CD14-positive monocyte (primary cell): ENCODE measurements around the gene CYP19A1. TPM values are rescaled to one million over a fixed set of nuclear protein-coding genes. Genes with fewer than 3 reads are reported as not detected.

Experiments used
- DNase-seq, 3 donors: peaks; one replicate each; pipeline ENCODE4 v3.0.0-alpha.2; 2011 to 2022
- H2AFZ ChIP-seq: 2 replicates; pipeline ENCODE4 v1.6.0; 2012; ENCODE audit warnings: mild to moderate bottlenecking, low read depth, low read length, inconsistent platforms; ENCODE audit not compliant: insufficient read depth, poor library complexity, severe bottlenecking
- H3K27ac ChIP-seq, 2 donors: 1 replicate in 1 of 2; 2 replicates in 1 of 2; pipeline ENCODE4 v1.5.1; 2012 to 2013; ENCODE audit warnings: low read length in 2 of 2, control low read depth in 1 of 2, inconsistent platforms in 1 of 2, low read depth in 1 of 2, mild to moderate bottlenecking in 1 of 2
- H3K27me3 ChIP-seq, 2 donors: one replicate each; pipeline versions ENCODE4 v1.6.0 to v1.6.1; 2011 to 2013; ENCODE audit warnings: low read length in 2 of 2; ENCODE audit not compliant: control insufficient read depth in 2 of 2, insufficient read depth in 2 of 2
- H3K36me3 ChIP-seq, 2 donors: replicated peaks in 1 of 2; 1 replicate in 1 of 2; 2 replicates in 1 of 2; pipeline versions ENCODE4 v1.5.1 to v1.6.1; 2012 to 2013; ENCODE audit warnings: low read length in 2 of 2, control low read depth in 1 of 2, inconsistent platforms in 1 of 2, mild to moderate bottlenecking in 1 of 2; ENCODE audit not compliant: insufficient read depth in 2 of 2, control insufficient read depth in 1 of 2
- H3K4me1 ChIP-seq, 2 donors: 1 replicate in 1 of 2; 2 replicates in 1 of 2; pipeline versions ENCODE4 v1.5.1 to v1.6.1; 2012 to 2013; ENCODE audit warnings: low read length in 2 of 2, control low read depth in 1 of 2, inconsistent platforms in 1 of 2, mild to moderate bottlenecking in 1 of 2, moderate library complexity in 1 of 2; ENCODE audit not compliant: insufficient read depth in 2 of 2, control insufficient read depth in 1 of 2
- H3K4me2 ChIP-seq: replicated peaks from 2 replicates; pipeline ENCODE3; 2012; ENCODE audit warnings: low read length, moderate library complexity, mild to moderate bottlenecking; ENCODE audit not compliant: poor library complexity, severe bottlenecking; ENCODE audit errors: extremely low read depth
- H3K4me3 ChIP-seq, 3 experiments: fragments of 200-600 bp in 1 of 3; sonication (generic) in 1 of 3; replicated peaks in 1 of 3; 1 replicate in 2 of 3; 2 replicates in 1 of 3; pipeline ENCODE4 v1.5.1; 2011 to 2013; ENCODE audit warnings: low read length in 3 of 3, mild to moderate bottlenecking in 3 of 3, control low read depth in 2 of 3, low read depth in 2 of 3, inconsistent platforms in 1 of 3, moderate library complexity in 1 of 3
- H3K79me2 ChIP-seq: 2 replicates; pipeline ENCODE4 v1.6.0; 2012; ENCODE audit warnings: mild to moderate bottlenecking, control low read depth, inconsistent platforms, low read length, moderate library complexity; ENCODE audit not compliant: insufficient read depth
- H3K9ac ChIP-seq: 2 replicates; pipeline ENCODE4 v1.6.0; 2017; ENCODE audit warnings: low read length, mild to moderate bottlenecking; ENCODE audit not compliant: insufficient read depth, poor library complexity, severe bottlenecking
- H3K9me3 ChIP-seq, 2 donors: replicated peaks in 1 of 2; 1 replicate in 1 of 2; 2 replicates in 1 of 2; pipeline versions ENCODE4 v1.5.1 to v1.6.1; 2012 to 2013; ENCODE audit warnings: low read length in 2 of 2, control low read depth in 1 of 2; ENCODE audit not compliant: control insufficient read depth in 1 of 2, insufficient read depth in 1 of 2
- H4K20me1 ChIP-seq: 2 replicates; pipeline ENCODE4 v1.6.0; 2012; ENCODE audit warnings: mild to moderate bottlenecking, low read length, control low read depth, moderate library complexity; ENCODE audit not compliant: insufficient read depth
- H3K27ac Mint-ChIP-seq, 7 donors: one replicate each; pipeline ENCODE4 v1.8.0; 2020; ENCODE audit warnings: mild to moderate bottlenecking in 7 of 7, mixed read lengths in 7 of 7, moderate library complexity in 6 of 7, inconsistent platforms in 2 of 7
- H3K27me3 Mint-ChIP-seq, 3 donors: one replicate each; pipeline ENCODE4 v1.8.0; 2021 to 2022; ENCODE audit warnings: low read depth in 3 of 3, mild to moderate bottlenecking in 3 of 3, mixed read lengths in 3 of 3, moderate library complexity in 3 of 3, inconsistent platforms in 1 of 3
- H3K36me3 Mint-ChIP-seq, 2 donors: one replicate each; pipeline ENCODE4 v1.8.0; 2020; ENCODE audit warnings: mixed read lengths in 2 of 2, inconsistent platforms in 1 of 2, mild to moderate bottlenecking in 1 of 2
- H3K4me1 Mint-ChIP-seq: one replicate; pipeline ENCODE4 v1.8.0; 2020; ENCODE audit warnings: mild to moderate bottlenecking, mixed read lengths
- H3K4me3 Mint-ChIP-seq, 2 donors: one replicate each; pipeline ENCODE4 v1.8.0; 2020; ENCODE audit warnings: mild to moderate bottlenecking in 2 of 2, mixed read lengths in 2 of 2, moderate library complexity in 1 of 2
- H3K9me3 Mint-ChIP-seq, 7 donors: one replicate each; pipeline ENCODE4 v1.8.0; 2020 to 2022; ENCODE audit warnings: mixed read lengths in 7 of 7, mild to moderate bottlenecking in 6 of 7, moderate library complexity in 6 of 7, inconsistent platforms in 2 of 7
- WGBS: methylation state at CpG from one replicate; pipeline ENCODE4 v1.1.5; 2013; ENCODE audit warnings: missing lambda C conversion rate; ENCODE audit not compliant: insufficient coverage; 5-methylcytosine and 5-hydroxymethylcytosine counted together
- intact Hi-C, 2 donors: fragments of 100-400 bp; cut with micrococcal nuclease; formaldehyde crosslinking; loops; one replicate each; pipeline versions ENCODE4 v1.15.0 to v1.15.1; 2023
- polyA plus RNA-seq, 3 donors: library from polyadenylated mRNA; depleted of rRNA in 1 of 3; unstranded in 2 of 3; stranded (reverse) in 1 of 3; fragments of 300-500 nt in 2 of 3; fragments of >200 nt in 1 of 3; fragmentation: Illumina TruSeq in 2 of 3; gene quantifications; 1 replicate in 2 of 3; 2 replicates in 1 of 3; pipeline ENCODE4 v1.2.3, GENCODE V29; 2012 to 2021
- TF ChIP-seq, protein P1 (sequence below): fragments of 200-600 bp; IDR thresholded peaks from one replicate; pipeline ENCODE4 v1.8.0; 2022; ENCODE audit warnings: antibody characterized with exemption, mild to moderate bottlenecking

CYP19A1 gene
- polyA plus RNA-seq, 3 donors: not detected

- intact Hi-C loops: no loop called here
- Mint-ChIP-seq H3K9me3 (peaks cover 0 to 1% (median 0%) of the 10 kb centered on the region in 7 donors), H3K27ac (no peak overlapping the region), H3K27me3 (no peaks in the 10 kb centered on the region), H3K4me1 (peaks cover 10% of the 10 kb centered on the region), H3K36me3 (no peaks in the 10 kb centered on the region), H3K4me3 (no peak overlapping the region)
- H3K4me2 ChIP-seq: no peak overlapping the region
- no peak overlapping the region for H3K4me3 ChIP-seq
- H3K4me1 ChIP-seq: peaks cover 52 to 58% of the 10 kb centered on the region in 2 donors
- no peak overlapping the region for H2AFZ ChIP-seq
- no peak overlapping the region for H3K9ac ChIP-seq
- H3K9me3 ChIP-seq: no peaks in the 10 kb centered on the region
- WGBS: no CpG with 5 or more reads among the region's 5 CpGs
- H4K20me1 ChIP-seq: no peaks in the 10 kb centered on the region
- no peaks in the 10 kb centered on the region for H3K79me2 ChIP-seq
- DNase-seq: no peak
- no peaks in the 10 kb centered on the region for H3K36me3 ChIP-seq
- TF ChIP-seq, protein P1, sequence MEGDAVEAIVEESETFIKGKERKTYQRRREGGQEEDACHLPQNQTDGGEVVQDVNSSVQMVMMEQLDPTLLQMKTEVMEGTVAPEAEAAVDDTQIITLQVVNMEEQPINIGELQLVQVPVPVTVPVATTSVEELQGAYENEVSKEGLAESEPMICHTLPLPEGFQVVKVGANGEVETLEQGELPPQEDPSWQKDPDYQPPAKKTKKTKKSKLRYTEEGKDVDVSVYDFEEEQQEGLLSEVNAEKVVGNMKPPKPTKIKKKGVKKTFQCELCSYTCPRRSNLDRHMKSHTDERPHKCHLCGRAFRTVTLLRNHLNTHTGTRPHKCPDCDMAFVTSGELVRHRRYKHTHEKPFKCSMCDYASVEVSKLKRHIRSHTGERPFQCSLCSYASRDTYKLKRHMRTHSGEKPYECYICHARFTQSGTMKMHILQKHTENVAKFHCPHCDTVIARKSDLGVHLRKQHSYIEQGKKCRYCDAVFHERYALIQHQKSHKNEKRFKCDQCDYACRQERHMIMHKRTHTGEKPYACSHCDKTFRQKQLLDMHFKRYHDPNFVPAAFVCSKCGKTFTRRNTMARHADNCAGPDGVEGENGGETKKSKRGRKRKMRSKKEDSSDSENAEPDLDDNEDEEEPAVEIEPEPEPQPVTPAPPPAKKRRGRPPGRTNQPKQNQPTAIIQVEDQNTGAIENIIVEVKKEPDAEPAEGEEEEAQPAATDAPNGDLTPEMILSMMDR: no peak
- no peak overlapping the region for H3K27ac ChIP-seq
- H3K27me3 ChIP-seq: no peaks in the 10 kb centered on the region
These were observed 7.3 kb downstream of the CYP19A1 start for GRCh38 chr15:51331141-51331540.

DNA sequence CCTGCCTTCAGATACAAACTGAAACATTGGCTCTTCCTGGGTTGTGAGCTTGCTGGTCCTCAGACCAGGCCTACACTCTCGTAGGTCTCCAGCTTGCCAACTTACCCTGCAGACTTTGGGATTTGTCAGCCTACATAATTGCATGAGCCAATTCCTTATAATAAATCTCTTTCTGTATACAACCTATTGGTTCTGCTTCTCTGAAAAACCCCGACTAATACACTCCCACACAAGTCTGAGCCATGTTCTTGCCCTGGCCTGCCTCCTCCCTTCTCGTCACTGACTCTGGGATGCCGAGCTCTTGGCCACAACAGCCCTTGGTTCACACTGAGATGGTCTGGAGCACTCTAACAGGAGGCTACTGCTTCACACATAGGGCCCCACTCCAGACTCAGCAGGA lies 9.5 kb downstream of the CYP19A1 start:
- no peak overlapping the region for H3K9ac ChIP-seq
- peaks cover 0 to 1% (median 0%) of the 10 kb centered on the region in 7 donors for H3K9me3 Mint-ChIP-seq
- TF ChIP-seq, protein P1: no peak

More for the DNA sequence above, 9.5 kb downstream of the CYP19A1 start:
- no peak for DNase-seq
- Mint-ChIP-seq H3K36me3 (no peaks in the 10 kb centered on the region), H3K4me3 (no peak overlapping the region), H3K27ac (no peak overlapping the region), H3K4me1 (peaks cover under 1% of the 10 kb centered on the region), H3K27me3 (no peaks in the 10 kb centered on the region)
- H3K27ac ChIP-seq: no peak overlapping the region
- 100% methylated on average over 4 of the region's 4 CpGs for WGBS
- peaks cover 33 to 37% of the 10 kb centered on the region in 2 donors for H3K4me1 ChIP-seq
- no peaks in the 10 kb centered on the region for H3K79me2 ChIP-seq
- intact Hi-C loops: no loop called here
- no peaks in the 10 kb centered on the region for H3K36me3 ChIP-seq
- no peaks in the 10 kb centered on the region for H3K27me3 ChIP-seq
- no peaks in the 10 kb centered on the region for H3K9me3 ChIP-seq
- no peak overlapping the region for H3K4me3 ChIP-seq
- H3K4me2 ChIP-seq: no peak overlapping the region
- H2AFZ ChIP-seq: no peak overlapping the region
- no peaks in the 10 kb centered on the region for H4K20me1 ChIP-seq
